Keratinocyte (primary cell): ENCODE results near the gene TMEM88. TPM values are rescaled to one million over a fixed set of nuclear protein-coding genes. Genes with fewer than 3 reads are reported as not detected.

Experiments
- DNase-seq: peaks from one replicate; pipeline ENCODE4 v3.0.0-alpha.2; 2011; ENCODE audit warnings: low read depth, missing footprints, low spot score
- FAIRE-seq: peaks from 2 replicates; lab custom pipeline; 2011; peaks lifted over from hg19 to GRCh38; lab: Jason Lieb, UNC
- H2AFZ ChIP-seq: 2 replicates; pipeline ENCODE4 v1.6.0; 2012; ENCODE audit warnings: low read length, control low read depth, inconsistent platforms; ENCODE audit not compliant: control insufficient read depth
- H3K27ac ChIP-seq: 2 replicates; pipeline ENCODE4 v1.5.1; 2011; ENCODE audit warnings: low read length; ENCODE audit not compliant: control insufficient read depth, insufficient read depth
- H3K27me3 ChIP-seq: 3 replicates; pipeline ENCODE4 v1.6.0; 2011; ENCODE audit warnings: low read length; ENCODE audit not compliant: control insufficient read depth, insufficient read depth; ENCODE audit errors: extremely low read depth
- H3K36me3 ChIP-seq, 2 experiments: 2 replicates in 1 of 2; 3 replicates in 1 of 2; pipeline ENCODE4 v1.5.1; 2011; ENCODE audit warnings: low read length in 2 of 2, mild to moderate bottlenecking in 1 of 2; ENCODE audit not compliant: control insufficient read depth in 2 of 2, insufficient read depth in 2 of 2; ENCODE audit errors: extremely low read depth in 1 of 2
- H3K4me1 ChIP-seq: 3 replicates; pipeline ENCODE4 v1.5.1; 2011; ENCODE audit warnings: low read length; ENCODE audit not compliant: control insufficient read depth, insufficient read depth; ENCODE audit errors: extremely low read depth
- H3K4me2 ChIP-seq: 3 replicates; pipeline ENCODE4 v1.6.0; 2011; ENCODE audit warnings: low read depth, low read length; ENCODE audit not compliant: control insufficient read depth, insufficient read depth; ENCODE audit errors: extremely low read depth
- H3K4me3 ChIP-seq, 3 experiments: fragments of 200-600 bp in 1 of 3; sonication (generic) in 1 of 3; 2 replicates in 2 of 3; 3 replicates in 1 of 3; pipeline ENCODE4 v1.5.1; 2011 to 2016; ENCODE audit warnings: low read length in 3 of 3, mild to moderate bottlenecking in 3 of 3, control low read depth in 2 of 3, inconsistent platforms in 1 of 3, low read depth in 1 of 3, mixed read lengths in 1 of 3, mixed run types in 1 of 3, moderate library complexity in 1 of 3; ENCODE audit not compliant: control insufficient read depth in 2 of 3, insufficient read depth in 2 of 3; ENCODE audit errors: extremely low read depth in 1 of 3
- H3K79me2 ChIP-seq: 2 replicates; pipeline ENCODE4 v1.6.0; 2012; ENCODE audit warnings: low read length; ENCODE audit not compliant: control insufficient read depth, insufficient read depth
- H3K9ac ChIP-seq: 3 replicates; pipeline ENCODE4 v1.6.0; 2011; ENCODE audit warnings: low read length; ENCODE audit not compliant: control insufficient read depth, insufficient read depth; ENCODE audit errors: extremely low read depth
- H3K9me1 ChIP-seq: 3 replicates; pipeline ENCODE4 v1.6.0; 2011; ENCODE audit warnings: low read length; ENCODE audit not compliant: control insufficient read depth, insufficient read depth; ENCODE audit errors: extremely low read depth
- H3K9me3 ChIP-seq: 2 replicates; pipeline ENCODE4 v1.5.1; 2012; ENCODE audit warnings: low read depth, low read length; ENCODE audit not compliant: control insufficient read depth
- H4K20me1 ChIP-seq: 3 replicates; pipeline ENCODE4 v1.6.0; 2011; ENCODE audit warnings: low read length; ENCODE audit not compliant: control insufficient read depth, insufficient read depth; ENCODE audit errors: extremely low read depth
- CTCF ChIP-seq, 3 experiments: IDR thresholded peaks in 1 of 3; conservative IDR thresholded peaks in 1 of 3; optimal IDR thresholded peaks in 1 of 3; 2 replicates in 2 of 3; 3 replicates in 1 of 3; pipeline versions ENCODE3 to v1.5.1; 2011; ENCODE audit warnings: low read length in 3 of 3, mild to moderate bottlenecking in 3 of 3, moderate library complexity in 2 of 3, control low read depth in 1 of 3, inconsistent platforms in 1 of 3; ENCODE audit not compliant: insufficient read depth in 2 of 3; ENCODE audit errors: extremely low read depth in 1 of 3
- EZH2 ChIP-seq: IDR thresholded peaks from one replicate; pipeline ENCODE4 v1.6.1; 2012; ENCODE audit warnings: inconsistent platforms, mild to moderate bottlenecking, low read length, moderate library complexity
- dilution Hi-C: fragments of 300-500 bp; cut with MboI; formaldehyde crosslinking; loops from one replicate; pipeline ENCODE4 v1.7.0; 2020; ENCODE audit warnings: low sequenced_read_pairs; ENCODE audit not compliant: extremely low pct_ligation_motif_present
- polyA plus RNA-seq, 5 experiments: library from polyadenylated mRNA; depleted of rRNA in 3 of 5; stranded (reverse) in 3 of 5; stranded (forward) in 1 of 5; unstranded in 1 of 5; fragments of >200 nt; gene quantifications; 1 replicate in 1 of 5; 2 replicates in 3 of 5; 3 replicates in 1 of 5; pipeline versions ENCODE4 v1.2.1 to v1.2.3, GENCODE V29; 2011 to 2012; ENCODE audit warnings: missing spikeins in 2 of 5, low read depth in 1 of 5, low replicate concordance in 1 of 5

Gene TMEM88
- polyA plus RNA-seq, 1 donor (not counting 4 experiments of a cell fraction or from before 2014, with no cell fraction given): 0.45 TPM

- dilution Hi-C loops: no loop called here
- no peaks in the 10 kb centered on the region for H3K9me1 ChIP-seq
- no peaks in the 10 kb centered on the region for H3K9me3 ChIP-seq
- no peaks in the 10 kb centered on the region for H4K20me1 ChIP-seq
- H3K27me3 ChIP-seq: no peaks in the 10 kb centered on the region
- no peak for DNase-seq
- no peak overlapping the region for H2AFZ ChIP-seq
- H3K4me3 ChIP-seq: no peak overlapping the region
- FAIRE-seq: no peak
- H3K4me1 ChIP-seq: peaks cover 20% of the 10 kb centered on the region
- H3K36me3 ChIP-seq: no peaks in the 10 kb centered on the region
- H3K79me2 ChIP-seq: no peaks in the 10 kb centered on the region
- no peak for TF ChIP-seq EZH2
- TF ChIP-seq CTCF (optimal IDR thresholded peaks at IDR 0.05 in 1 of 3, IDR thresholded peaks at IDR 0.05 in 1 of 3, conservative IDR thresholded peaks at IDR 0.05 in 1 of 3; ENCODE audit: extremely low read depth in 1 of 3, insufficient read depth in 2 of 3, low read length in 3 of 3): no peak
- H3K9ac ChIP-seq: no peak overlapping the region
- H3K27ac ChIP-seq: no peak overlapping the region
- H3K4me2 ChIP-seq: no peak overlapping the region
These were observed 43.6 kb upstream of the TMEM88 start for GRCh38 chr17:7811251-7811650.

GRCh38 chr17:7814969-7815368 is 39.9 kb upstream of the TMEM88 start:
- FAIRE-seq: no peak
- H3K36me3 ChIP-seq: no peaks in the 10 kb centered on the region
- dilution Hi-C loops: no loop called here

More at GRCh38 chr17:7814969-7815368, 39.9 kb upstream of the TMEM88 start:
- no peaks in the 10 kb centered on the region for H3K79me2 ChIP-seq
- no peak overlapping the region for H2AFZ ChIP-seq
- no peaks in the 10 kb centered on the region for H3K9me3 ChIP-seq
- no peaks in the 10 kb centered on the region for H3K9me1 ChIP-seq
- H3K27ac ChIP-seq: no peak overlapping the region
- no peak for DNase-seq
- no peak overlapping the region for H3K4me2 ChIP-seq
- H4K20me1 ChIP-seq: no peaks in the 10 kb centered on the region
- no peak overlapping the region for H3K4me3 ChIP-seq
- TF ChIP-seq EZH2 (no peak), CTCF (optimal IDR thresholded peaks at IDR 0.05 in 1 of 3, IDR thresholded peaks at IDR 0.05 in 1 of 3, conservative IDR thresholded peaks at IDR 0.05 in 1 of 3; ENCODE audit: extremely low read depth in 1 of 3, insufficient read depth in 2 of 3, low read length in 3 of 3) (no peak)
- peaks cover 2% of the 10 kb centered on the region for H3K4me1 ChIP-seq
- no peak overlapping the region for H3K9ac ChIP-seq
- no peaks in the 10 kb centered on the region for H3K27me3 ChIP-seq
